ENCODE results near the gene TTLL5.
"Not testable (repeated sequence)": the region's sequence is repeated elsewhere in the genome, so short reads cannot be mapped to it uniquely, and the experiment has no call there.

The TTLL5 gene

GRCh38 chr14:75840911-75841310, 179.9 kb downstream of the TTLL5 start:
- no peak for DNase-seq

DNA sequence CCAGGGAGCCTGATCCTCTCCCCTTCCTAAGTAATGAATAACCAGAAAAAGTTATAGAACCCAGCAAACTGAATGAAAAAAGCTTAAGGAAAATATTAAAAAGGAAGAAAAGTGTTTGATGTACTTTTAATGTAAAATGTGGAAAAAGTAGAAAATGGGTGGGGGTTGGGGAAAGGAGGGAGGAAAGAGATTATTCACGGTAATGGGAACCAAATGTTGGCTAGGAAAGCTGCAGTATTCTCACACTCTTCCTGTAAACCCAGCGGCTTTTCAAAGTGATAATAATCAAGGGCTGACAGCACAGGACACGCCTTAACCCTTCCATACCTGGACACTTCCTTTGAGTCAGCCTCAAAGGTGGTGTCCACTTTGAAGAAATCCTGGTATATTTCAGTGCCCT, 181.5 kb downstream of the TTLL5 start:
- no peak for DNase-seq

GRCh38 chr14:75844486-75844885, 183.4 kb downstream of the TTLL5 start:
- no peak for DNase-seq

DNA sequence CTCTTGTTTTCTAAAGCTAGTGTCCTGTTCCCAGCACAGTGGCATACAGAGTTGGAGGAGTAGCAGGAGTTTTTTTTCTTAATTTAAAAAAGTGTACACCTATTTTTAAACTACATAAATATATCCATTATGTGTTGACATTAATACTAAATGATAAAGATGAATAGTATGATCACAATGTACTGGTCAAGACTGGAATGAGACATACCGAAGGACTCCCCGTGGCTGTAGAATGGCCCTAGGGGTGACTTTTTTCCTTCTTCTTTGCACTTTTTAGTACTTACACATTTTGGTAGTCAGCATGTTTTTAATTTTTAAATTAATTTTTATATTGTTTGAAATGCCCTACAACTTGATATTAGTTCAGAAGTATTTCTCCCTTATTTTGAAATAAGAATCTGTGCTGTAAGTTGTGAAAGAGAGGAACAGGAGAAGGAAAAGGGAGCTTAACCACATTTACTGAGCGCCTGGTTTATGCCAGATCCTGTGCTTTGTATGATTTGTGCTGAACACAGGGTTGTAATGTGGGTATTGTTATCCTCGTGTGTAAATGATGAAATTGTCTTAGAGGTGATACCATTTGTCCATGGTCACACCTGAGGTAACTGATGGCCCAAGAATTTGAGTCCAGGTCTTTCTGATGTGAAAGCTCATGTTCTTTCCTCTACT, 184.2 kb downstream of the TTLL5 start:
- no peak for DNase-seq

DNA sequence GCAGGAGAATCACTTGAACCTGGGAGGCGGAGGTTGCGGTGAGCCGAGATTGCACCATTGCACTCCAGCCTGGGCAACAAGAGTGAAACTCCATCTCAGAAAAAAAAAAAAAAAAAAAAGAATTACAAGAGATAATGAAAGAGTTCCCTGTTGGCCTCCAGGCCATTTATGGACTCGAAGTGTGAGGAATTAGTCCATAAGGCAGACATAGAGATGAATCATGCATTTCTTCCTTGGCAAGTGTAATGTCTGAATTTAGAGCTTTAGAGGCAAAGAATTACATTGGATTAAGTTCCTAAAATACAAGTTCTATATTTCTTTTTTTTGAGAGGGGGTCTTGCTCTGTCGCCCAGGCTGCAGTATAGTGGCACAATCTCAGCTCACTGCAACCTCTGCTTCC, 185.6 kb downstream of the TTLL5 start:
- not testable (repeated sequence) for DNase-seq

DNA sequence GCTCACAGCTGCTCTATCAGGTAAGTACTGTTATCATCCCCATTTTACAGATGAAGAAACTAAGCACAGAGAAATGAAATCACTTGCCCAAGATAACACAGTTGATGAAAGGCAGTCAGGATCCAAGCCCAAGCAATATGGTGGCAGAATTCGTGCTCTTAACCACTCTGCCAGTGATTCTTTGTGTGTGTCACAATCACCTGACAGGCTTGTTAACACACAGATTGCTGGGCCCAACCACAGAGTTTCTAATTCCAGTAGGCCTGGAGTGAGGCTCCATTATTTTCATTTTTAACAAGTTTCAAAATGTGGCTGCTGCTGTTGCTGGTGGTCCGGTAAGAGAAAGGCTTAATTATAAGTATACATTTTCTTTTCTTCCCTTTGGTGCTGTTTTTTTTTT, 186.5 kb downstream of the TTLL5 start:
- no peak for DNase-seq

DNA sequence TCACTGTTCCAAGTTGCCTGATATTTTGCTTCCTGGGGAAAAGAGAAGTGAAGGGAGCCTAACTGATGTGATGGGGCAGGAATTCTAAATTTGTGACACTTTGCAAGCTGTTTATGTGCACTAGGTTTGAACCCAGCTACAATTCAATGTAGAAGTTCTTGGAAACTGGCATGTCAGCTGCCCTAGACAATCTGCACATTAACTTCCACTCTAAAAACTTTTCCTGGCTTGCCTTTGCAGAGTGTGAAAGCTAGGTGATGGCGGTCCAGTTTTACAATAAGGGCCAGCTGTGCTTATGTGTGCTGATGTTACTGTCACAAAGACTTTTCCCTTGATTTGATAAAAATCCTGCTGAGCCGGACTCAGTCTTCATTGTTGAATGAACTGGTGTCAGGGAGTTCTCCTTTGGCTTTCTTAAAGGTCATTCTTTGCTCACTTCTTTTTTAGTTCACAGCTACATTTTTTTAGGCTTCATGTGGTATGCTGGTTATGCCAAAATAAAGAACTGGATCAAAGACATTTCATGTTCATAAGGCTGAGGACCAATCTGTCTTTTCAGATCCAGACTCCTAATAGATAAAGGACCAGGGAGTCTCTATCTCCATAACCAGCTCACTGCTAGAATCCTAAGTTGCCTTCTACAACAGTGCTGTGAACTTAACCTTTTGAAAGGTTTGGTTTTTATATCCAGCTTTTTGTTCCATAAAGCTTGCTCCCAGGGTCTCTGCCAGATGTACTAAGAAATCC, 187.3 kb downstream of the TTLL5 start:
- DNase-seq: no peak

- DNase-seq: no peak
Measured at GRCh38 chr14:75849300-75849895, 188.4 kb downstream of the TTLL5 start.

- DNase-seq: no peak
Measured at GRCh38 chr14:75851574-75851866, 190.5 kb downstream of the TTLL5 start.

- DNase-seq: no peak
Measured at GRCh38 chr14:75854111-75854799, 193.2 kb downstream of the TTLL5 start.

DNA sequence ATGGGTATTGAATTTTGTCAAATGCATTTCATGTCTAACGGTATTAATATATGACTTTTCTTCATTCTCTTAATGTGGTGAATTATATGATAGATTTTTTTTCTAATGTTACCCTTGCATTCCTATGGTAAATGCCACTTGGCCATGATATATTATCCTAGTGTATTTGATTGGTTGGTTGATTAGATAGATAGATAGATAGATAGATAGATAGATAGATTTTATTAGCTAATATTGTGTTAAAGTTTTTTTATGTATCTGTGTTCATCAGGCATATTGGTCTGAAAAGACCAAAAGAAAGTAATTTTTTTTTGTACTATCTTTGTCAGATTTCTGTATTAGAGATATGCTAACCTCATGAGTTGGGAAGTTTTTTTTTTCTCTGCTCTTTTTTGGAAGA, 196.2 kb downstream of the TTLL5 start:
- DNase-seq: no peak

DNA sequence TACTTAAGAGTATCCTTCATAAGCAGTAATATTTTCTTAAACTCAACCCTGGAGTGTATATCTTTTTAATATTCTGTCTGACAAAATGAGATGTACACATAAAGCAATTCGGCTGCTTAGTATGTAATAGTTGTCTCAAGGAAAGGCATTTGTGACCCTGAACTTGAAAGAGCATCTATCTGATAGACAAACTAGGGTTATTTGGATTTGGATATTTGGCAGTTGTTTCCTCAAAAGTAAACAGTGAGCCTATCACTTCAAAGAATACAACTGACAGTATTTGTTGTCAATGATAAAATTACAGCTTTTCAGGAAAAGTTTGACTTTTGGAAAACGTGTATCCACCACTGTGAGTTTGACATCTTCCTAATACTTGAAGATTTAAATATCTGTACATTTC, 197.3 kb downstream of the TTLL5 start:
- no peak for DNase-seq

DNA sequence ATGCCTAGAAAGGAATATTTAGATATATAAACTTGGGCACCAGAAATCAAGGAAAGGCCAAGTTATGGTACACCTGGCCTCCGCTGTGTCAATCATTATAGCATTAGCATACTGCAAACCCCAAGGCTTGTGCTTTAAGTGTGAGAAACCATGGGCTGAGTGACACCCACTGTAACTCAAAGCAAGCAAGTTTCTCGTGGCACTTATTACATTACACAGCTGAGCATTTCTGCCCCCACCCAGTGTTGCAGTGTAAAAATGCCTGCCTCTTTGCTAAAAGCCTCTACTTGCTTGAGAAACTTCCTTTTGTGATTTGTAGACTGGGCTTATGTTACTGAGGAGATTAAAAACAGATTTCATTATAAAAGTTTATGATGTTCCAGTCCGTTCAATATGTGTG, 198.7 kb downstream of the TTLL5 start:
- DNase-seq: no peak

GRCh38 chr14:75860561-75861160, 199.6 kb downstream of the TTLL5 start:
- no peak for DNase-seq

- DNase-seq: no peak
Measured at GRCh38 chr14:75861161-75861621, 200.1 kb downstream of the TTLL5 start.

- no peak for DNase-seq
Measured at GRCh38 chr14:75863221-75863620, 202.2 kb downstream of the TTLL5 start.

- no peak for DNase-seq
Measured at GRCh38 chr14:75864352-75864751, 203.3 kb downstream of the TTLL5 start.

DNA sequence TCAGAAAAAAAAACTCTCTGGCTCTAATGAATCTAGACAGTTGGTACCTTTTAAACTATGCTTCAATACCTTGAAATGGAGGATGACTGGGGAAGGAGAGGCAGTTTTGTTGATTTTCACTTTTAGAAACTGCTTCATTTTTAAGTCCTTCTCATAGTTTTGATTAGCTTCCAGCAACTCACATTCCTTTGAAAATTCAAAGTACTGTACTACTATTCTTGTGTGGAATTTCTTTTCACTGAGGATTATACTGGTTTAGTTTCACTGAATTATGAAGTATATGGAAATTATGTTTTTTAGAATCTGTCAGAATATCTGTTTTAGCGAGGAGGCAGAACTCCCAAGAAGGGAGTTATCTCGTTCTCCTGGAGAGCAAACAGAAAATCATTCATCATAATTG, 204.5 kb downstream of the TTLL5 start:
- DNase-seq: no peak

DNA sequence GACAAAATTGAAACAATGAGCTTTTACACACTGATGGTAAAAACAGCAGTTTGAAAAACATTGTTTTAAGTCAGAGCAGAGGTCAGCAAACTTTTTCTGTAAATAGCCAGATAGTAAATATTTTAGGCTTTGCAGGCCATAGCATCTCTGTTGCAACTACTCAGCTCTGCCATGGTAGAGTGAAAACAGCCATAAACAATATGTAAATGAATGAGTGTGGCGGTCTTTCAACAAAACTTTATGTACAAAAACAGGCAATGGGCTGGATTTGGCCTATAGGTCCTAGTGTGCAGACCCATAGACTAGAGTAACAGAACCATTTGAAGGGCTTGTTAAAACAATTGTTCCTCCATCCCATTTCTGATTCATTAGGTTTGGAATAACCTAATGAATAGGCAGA, 205.9 kb downstream of the TTLL5 start:
- no peak for DNase-seq

GRCh38 chr14:75871181-75871880, 210.3 kb downstream of the TTLL5 start:
- DNase-seq: no peak

DNA sequence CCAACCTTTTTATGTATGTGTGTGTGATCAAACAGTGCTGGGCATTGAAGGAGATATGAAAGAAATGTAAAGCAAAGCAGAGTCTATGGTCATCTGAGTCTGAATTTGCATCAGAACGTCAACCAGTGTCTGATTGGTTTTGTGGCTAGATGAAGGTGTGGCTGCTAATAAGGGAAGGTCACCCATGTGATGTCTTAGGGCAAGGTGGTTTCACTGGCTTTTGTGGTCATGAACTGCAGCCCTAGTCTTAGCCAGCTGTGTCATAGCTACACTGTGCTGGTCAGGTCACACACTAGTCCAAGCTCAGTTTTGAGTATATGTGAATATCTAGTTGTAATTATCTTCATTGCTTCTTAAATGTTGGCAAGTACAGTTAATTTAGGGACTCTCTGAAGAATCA, 214.9 kb downstream of the TTLL5 start:
- DNase-seq: no peak

GRCh38 chr14:75876530-75876929, 215.5 kb downstream of the TTLL5 start:
- no peak for DNase-seq

DNA sequence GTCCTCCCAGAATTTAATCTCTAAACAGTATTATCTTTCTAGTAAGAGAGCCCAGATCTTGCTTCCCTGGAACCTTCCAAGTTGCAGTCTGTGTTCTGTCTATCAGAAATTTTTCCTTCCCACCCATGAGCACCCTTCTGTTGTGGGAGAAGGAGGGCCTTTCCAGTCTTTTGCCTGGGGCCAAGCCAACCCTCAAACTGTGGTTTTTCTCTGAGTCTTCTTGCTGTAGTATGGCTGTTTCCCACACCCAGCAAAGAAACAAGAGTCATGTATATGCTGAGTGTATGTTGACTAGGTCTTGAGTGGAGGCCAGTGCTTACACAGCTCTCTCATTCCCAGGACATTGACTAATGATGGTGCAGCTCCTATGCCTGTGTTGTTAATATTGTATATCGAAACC, 216.2 kb downstream of the TTLL5 start:
- DNase-seq: no peak

All from CD4-positive, alpha-beta T cell treated with Interleukin-21 for 1 hour (primary cell).